Measurements from ENCODE around the gene FBXO41.
"Not testable (repeated sequence)": the region's sequence is repeated elsewhere in the genome, so short reads cannot be mapped to it uniquely, and the experiment has no call there.

The FBXO41 gene

DNA sequence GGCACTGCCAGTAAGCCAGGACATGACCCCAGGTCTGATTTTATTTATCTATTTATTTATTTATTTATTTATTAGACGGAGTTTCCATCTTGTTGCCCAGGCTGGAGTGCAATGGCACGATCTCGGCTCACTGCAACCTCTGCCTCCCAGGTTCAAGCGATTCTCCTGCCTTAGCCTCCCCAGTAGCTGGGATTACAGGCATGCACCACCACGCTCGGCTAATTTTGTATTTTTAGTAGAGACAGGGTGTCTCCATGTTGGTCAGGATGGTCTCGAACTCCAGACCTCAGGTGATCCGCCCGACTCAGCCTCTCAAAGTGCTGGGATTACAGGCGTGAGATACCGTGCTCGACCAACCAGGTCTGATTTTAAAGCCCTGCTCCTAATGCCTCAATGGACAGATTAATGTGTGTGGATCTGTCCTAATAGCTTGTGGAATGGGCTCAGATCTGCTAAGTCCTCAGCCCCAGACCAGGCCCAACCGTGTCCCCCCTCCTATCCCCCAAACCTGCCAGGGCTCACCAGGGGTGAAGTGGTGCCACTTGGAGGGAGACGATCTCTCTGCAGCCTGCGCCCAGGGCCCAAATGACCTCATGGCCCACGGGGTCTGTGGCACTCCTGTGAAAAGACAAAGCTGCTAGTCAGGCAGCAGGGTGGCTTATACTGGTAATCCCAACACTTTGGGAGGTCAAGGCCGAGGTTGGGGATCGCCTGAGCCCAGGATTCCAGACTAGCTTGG is 21.4 kb downstream of the FBXO41 start:
- DNase-seq (ENCODE audit: low read depth) = not testable (repeated sequence)

DNA sequence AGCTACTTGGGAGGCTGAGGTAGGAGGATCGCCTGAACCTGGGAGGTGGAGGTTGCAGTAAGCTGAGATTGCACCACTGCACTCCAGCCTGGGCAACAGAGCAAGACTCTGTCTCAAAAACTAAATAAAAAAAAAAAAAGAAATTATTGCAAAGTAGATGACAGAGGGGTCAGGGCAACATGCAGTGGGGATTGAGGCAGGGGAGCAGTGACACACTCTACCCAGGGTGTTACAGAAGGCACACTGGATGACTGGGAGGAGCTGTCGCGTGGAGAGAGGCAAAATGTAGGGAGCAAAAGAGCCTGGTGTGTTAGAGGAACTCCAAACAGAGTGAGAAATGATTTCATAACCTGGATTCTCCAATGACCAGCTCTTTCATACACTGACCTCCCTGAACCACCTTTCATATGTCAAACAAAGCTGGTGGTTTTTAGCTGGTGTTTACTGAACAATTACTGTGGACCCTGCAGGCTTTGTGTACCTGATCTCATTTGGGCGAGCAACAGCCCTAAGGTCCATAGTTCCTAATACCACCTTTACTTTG is 22.1 kb downstream of the FBXO41 start:
- DNase-seq (ENCODE audit: low read depth) = no peak

DNA sequence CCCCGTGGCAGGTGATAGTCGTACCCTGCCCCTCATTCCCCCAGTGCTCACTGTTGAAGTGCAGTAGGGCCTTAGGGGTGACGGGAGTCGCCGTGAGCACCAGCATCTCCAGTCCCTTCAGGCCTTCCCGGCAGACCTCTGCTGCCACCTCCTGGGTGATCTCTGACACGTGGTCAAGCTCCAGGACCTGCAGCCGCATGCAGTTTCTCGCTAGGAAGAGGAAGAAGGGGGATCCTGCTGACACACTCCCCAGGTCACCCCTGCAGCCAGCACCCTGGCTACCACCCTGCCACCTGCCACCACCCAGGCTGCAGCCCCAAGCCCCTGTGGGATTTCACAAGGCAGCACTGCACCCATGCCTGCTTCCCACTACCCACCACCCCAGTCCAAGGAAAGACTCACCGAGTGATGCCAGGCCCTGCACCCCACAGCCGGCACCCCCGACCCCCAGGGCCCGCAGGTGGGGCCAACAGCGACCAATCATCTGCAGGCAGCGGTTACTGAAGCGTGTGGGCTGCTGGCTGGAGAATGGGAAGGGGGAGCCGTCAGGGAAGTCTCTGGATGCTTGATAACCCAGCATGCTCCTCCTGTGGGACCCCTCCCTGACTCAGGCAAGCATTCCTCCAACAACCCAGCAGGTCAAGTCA is 23.8 kb downstream of the FBXO41 start:
- DNase-seq (ENCODE audit: low read depth) = no peak

DNA sequence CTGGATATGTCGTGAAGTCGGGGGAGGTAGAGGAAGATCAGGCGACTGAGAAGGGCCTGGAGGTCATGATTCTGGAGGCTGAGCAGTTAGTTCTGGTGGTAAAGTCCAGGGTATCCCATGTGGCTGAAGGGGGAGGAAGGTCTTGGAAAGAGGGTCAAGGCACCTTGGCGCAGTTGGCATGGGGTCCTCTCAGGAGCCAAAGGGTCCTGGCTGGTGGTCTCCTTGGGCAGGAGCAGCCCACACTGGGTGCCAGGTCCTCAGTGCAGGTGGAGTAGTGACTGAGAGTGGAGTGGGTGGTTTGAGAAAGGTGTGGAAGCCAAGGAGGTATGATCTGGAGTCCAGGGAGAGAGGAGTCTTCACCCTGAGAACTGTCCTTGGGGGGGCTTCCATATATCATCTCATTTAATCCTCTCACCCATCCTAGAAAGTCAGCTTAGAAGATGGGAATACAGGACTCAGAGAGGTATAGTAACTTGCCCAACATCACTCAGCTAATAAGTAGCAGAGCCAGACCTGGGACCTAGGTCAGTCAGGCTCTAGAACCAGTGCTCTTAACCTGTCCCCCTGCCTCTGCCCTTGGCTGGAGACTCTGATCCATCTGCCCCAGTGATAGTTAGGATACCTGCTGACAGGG is 24.5 kb downstream of the FBXO41 start:
- no peak for DNase-seq (ENCODE audit: low read depth)

DNA sequence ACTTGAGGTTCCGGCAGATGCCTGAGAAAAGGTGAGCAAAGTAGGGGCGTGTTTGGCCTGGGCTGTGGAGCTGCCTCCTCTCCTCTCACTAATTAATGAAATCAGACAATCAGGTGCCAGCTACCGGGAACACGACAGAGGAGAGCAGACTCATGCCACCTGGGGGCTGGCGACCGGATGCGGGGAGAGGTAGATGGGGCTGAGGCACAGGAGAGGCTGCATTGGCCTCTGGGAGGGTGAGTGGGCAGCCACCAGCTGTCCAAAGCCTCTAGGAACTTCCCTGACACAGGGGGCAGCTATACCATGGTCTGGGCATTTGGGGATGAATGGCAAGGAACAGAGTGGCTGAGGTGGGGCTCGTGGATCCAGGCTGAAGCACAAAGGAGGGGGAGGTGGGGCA is 25.0 kb downstream of the FBXO41 start:
- no peak for DNase-seq (ENCODE audit: low read depth)

DNA sequence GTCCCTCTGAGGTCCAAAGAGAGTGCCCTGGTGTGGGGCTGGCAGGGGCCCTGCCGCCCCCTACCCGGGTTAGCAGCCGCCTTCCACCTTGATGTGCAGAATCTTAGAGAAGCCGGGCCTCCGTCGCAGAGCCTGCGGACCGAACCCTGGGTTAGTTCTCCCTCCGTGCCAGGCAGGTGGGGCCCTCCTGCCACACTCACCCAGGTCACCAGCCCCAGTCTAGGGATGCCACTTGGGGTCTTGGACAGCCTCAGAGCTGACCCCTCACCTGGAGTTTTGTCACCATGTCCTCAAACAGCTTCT is 25.4 kb downstream of the FBXO41 start:
- DNase-seq (ENCODE audit: low read depth) = no peak

DNA sequence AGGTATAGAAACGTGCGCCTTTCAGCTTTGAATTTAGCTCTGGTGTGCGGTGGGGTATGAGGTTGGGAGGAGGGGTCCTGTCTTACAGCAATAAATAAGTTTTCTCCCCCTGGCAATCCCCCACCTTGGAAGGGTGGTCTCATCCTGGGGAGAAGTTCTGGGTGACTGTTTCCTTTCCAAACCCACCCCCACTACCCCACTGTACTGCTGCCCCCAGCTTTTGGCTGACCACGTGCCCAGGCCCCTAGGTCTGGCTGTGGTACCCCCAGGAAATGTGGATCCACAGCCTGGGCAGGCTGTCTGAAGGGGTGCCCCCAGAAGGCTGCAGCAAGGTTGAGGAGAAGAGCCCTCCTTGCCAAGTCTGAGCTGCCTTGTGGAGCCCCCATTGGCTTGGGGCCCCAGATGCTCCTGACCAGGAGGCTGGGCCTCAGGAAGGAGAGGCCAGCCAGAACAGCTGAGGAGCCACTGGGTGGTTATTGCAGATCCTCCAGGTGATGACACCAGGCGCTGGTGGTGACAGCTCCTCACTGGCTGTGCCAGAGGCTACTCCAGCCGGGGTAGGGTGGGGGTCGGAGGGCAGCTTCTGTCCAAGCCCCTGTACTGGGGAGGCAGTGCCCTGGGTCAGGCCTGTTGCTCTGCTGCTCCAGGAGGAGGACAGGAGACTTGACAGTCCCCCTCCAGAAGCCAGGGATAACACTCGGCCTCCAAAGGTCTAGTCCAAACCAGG is 25.9 kb downstream of the FBXO41 start:
- DNase-seq (ENCODE audit: low read depth) = no peak

DNA sequence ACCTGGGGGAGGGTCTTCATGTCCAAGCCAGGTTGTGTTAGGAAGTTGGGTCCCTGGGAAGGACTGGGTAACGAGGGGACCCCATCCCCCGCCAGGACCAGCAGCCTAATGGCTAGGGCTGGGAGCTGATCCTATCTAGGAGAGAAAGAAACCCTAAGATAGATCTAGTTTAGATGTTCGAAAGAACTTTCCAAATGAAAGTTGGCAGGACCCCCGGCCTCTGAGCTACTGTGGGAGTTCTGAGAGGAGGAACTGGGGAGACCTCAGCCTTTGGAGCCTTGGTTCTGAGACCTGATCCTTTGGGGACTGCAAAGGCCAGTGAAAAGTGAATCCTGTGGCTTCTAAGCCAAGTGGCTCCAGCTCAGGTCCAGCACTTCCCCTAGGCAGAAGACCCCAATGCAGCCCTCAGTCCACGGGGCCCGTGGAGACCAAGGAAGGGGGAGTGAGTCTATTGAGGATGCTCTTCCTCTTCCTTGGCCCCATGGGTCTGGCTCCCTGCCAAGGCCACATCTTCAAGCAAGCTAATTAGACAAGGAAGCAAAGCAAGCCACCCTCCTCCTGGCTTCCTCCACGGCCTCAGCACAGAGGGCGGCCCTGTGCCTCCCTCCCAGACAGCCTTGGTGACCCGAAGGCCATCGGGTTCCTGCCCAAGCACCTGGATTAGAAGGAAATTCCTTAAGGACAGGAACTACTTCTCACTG is 26.7 kb downstream of the FBXO41 start:
- no peak for DNase-seq (ENCODE audit: low read depth)

DNA sequence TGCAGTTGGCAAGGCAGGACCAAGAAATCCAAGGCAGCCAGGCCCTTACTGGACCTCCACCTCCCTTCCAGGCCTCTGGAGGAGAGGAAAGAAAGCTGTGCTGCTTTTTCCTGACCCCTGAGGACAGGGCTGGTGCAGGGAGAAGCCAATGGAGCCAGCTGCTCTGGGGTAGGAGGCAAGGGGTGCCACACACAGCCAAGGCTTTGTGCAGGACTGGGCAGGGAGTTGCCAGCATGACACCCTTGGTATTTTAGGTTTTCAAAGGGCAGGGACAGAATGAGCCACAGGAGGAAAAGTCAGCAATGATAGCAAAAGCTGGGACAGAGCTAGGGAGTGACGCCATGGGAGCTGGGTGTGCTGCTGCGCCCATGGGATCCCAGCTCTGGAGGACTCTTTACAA is 27.3 kb downstream of the FBXO41 start:
- DNase-seq (ENCODE audit: low read depth) = no peak

DNA sequence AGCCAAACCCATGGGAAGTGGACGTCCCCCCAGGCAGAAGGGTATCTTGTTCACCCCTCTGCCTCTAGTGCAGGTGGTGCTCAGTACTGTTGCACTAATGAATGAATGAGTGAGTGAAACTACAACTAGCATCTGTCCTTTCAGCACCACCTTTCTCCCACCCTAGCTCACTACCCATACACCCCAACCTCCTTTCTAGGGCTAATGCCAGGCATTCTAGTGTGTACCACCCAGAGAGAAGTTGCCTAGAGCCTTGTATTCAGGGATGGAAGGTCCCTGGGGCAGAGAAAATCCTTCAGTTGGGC is 27.7 kb downstream of the FBXO41 start:
- DNase-seq (ENCODE audit: low read depth) = no peak

DNA sequence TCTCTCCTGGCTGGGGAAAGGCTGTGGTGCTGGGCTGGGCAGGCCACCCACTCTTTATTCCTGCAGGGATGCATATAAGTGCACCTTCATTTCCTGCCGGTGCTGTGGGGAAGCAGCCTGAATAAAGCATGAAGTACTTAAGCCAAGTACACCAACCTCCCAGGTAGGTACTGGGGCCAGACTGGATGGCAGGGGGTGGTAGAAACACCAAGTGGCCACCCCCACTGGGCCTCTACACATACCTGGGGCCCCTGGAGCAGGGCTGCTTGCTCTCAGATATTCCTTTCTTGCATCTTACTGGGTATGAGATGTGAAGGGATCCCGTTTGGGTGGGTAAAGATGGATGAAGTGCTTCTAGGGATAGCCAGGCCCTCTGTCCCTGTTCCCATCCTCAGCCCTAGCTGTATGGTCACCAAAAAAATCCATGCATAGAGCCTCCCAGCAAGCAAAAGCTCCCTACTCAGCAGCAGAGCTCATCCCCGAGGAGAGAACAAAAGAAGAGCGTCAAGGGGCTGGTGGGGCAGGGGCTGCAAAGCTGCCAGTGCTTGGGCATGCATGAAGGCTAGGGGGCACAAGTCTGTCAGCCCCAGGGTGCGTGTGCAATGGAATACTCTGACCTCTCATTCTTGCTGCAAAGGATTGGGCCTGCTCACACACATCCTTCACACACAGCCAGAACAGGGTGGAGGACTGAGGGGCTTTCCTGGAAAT is 28.2 kb downstream of the FBXO41 start:
- DNase-seq (ENCODE audit: low read depth) = no peak

DNA sequence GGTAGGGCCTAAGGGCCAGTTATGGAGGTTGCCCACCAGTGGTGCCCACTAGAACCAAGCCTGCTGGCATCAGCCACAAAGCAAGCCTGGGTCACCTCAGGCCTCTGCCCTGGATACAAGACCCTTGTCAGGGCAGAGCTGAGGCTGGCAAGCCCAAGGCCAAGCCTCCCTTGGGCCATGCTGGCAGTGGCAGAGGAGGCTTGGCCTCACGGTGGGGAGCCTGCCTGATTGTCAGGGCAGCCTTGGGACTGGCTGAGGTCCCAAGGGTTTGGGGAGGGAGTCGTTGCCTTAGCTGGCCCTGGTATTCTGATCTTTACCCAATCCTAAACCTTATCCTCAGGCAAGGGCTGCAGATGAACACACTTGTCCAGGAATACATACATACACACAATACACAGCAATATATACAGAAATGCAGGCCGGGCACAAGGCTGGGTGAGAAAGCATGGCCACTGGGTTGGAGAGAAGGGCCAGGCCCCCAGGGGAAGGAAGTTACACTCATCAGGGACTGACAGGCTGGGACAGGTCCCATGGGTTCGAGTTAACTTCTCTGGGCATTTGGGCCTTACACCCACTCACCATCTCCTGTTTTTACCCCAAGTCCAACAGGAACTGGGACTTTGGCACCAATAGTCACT is 29.2 kb downstream of the FBXO41 start:
- DNase-seq (ENCODE audit: low read depth) = no peak

DNA sequence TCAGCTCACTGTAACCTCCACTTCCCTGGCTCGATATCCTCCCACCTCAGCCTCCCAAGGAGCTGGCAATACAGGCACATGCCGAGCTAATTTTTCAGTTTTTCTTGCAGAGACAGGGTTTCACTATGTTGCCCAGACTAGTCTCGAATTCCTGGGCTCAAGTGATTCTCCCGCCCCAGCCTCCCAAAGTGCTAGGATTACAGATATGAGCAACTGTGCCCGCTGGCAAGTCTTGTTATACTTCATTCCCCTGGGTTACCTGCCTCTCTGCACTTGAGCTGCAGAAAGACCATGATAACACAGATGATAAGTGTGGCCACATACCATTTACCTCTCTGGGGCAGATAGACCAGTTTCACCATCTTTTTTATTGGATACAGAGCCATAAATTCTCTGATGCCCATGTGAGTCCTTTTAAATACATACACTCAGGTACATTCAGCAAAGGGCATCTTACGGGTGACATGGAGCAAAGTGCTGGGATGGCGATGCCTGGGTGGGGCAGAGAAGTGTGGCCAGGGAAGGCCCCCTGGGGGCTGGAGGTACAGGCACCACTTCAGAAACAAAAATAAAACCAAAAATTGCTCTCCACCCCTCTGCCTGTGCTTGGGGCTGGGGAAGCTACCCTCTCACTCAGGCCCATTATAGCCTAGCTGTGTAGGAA is 29.8 kb downstream of the FBXO41 start:
- DNase-seq (ENCODE audit: low read depth) = no peak

DNA sequence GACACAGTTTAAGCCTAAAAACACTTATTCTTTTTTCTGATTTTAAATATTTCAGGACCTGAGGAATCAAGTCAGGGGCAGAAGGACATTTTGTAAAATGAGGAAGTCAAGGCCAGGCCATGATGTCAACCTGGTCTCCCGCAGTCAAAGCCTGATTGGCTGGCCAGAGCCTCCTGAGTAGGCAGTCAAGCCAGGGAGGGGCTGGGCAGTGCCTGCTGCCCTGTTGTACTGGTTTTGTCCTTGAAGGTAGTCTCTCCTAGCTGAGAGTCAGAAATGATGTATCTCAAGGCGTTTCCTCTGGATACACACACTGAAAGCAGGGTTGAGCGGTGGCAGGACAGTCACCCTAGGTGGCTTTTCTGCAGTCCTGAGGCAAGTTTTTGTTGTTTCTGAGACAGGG is 30.4 kb downstream of the FBXO41 start:
- no peak for DNase-seq (ENCODE audit: low read depth)

DNA sequence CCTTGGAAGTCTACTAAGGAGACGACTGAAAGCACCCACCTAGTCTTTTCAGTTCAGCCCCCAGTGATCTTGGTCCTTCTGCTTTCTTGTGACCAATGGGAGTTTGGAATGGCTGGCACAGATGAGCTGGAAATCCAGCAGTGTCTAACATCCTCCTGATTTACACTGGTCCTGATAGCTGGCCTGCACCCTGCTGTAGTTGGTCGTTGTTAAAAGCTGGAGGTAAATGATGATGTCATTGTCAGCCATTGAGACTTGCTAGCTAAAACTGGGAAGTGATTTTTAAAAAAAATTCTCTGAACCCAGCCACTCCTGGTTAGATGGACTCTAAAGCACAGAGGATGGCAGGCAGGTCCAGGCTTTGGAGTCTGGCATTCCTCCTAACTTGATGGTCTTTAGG is 30.9 kb downstream of the FBXO41 start:
- DNase-seq (ENCODE audit: low read depth) = no peak

DNA sequence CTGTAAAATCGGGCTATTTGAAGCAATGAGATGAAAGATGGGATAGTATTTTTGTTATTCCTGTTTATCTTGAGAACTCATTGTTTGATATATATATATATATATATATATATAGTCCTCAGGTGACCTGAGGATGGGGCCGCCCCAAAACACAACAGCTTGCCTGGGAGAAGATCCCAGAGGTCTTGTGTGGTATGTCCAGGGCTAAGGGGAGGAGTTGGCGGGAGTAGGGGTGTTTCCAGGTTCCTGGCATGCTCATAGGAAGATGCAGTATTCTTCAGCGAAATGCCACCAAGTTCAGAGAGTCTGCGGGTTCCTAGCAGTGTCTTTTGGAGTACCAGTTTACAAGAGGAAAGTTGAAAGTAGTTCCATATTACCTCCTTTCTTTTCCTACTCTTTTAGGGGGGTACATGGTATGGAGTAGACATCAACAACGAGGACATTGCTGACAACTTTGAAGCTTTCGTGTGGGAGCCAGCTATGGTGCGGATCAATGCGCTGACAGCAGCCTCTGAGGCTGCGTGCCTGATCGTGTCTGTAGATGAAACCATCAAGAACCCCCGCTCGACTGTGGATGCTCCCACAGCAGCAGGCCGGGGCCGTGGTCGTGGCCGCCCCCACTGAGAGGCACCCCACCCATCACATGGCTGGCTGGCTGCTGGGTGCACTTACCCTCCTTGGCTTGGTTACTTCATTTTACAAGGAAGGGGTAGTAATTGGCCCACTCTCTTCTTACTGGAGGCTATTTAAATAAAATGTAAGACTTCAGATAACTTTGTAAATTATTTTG is 31.8 kb downstream of the FBXO41 start:
- DNase-seq (ENCODE audit: low read depth) = no peak

DNA sequence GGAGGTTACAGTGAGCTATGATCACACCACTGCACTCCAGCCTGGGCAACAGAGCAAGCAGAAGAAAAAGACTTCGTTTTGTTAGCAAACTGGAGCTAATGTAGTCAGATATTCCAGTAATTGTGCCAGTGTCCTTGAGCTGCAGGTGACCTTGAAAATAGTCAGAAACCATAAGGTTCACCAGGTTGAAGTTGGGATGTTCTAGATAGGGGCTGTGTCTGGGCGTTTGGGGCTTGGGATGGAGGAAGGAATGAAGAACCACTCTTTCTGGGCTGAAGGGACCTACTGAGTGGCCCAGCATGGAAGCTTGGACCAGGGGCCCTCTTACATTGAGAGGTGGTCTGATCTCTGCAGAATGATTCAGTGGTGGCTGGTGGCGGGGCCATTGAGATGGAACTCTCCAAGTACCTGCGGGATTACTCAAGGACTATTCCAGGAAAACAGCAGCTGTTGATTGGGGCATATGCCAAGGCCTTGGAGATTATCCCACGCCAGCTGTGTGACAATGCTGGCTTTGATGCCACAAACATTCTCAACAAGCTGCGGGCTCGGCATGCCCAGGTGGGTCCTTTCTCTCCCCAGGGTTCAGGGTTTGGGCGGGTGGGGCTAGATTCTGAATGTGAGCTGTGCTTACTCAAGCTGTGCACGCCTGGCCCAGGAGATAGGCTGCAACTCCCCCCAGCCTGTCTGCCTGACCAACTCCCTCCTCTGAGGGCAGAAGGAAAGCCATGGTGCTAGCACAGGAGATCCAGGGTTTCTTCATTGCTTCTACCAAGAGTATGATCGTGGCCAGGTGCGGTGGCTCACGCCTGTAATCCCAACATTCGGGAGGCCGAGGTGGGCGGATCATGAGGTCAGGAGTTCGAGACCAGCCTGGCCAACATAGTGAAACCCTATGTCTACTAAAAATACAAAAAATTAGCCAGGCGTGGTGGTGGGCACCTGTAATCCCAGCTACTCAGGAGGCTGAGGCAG is 33.1 kb downstream of the FBXO41 start:
- no peak for DNase-seq (ENCODE audit: low read depth)

DNA sequence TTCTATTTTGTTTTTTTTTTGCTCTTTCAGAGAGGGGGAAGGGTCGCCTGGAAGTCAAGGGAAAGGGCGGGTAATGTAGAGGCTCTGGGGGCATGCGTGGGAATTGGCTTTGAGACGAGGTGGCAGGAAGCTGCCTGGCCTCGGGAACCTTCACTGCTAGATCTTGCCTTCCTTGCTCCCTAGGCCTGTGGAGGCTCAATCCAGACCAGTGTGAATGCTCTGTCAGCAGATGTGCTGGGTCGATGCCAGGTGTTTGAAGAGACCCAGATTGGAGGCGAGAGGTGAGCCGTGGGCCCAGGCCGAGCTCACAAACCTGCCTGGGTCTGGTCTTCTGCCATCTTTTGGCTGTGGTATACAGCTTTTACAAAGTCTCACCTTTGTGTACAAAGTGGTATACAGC is 34.6 kb downstream of the FBXO41 start:
- DNase-seq (ENCODE audit: low read depth) = no peak

DNA sequence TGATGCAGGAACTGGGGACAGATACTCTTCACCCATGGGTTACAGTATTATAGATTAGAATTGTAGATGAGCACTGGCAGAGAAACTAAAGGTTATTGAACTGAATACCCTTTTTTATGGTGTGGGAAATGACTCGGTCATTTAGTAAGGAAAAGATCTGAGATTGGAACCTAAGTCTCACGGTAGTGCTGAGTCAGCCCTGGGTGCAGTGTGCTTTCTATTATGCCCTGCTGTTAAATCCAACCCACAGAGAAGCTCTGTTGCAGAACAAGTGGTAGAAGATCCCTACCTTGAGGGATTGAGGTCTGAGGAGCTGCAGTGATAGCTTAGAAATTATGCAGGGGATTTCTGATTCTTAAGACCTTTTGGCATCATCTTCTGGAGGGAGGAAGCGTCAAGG is 37.4 kb downstream of the FBXO41 start:
- no peak for DNase-seq (ENCODE audit: low read depth)
